Thoracic aorta (tissue), 2 donors: ENCODE data around the gene TMEM270. TPM values are rescaled to one million over a fixed set of nuclear protein-coding genes. Genes with fewer than 3 reads are reported as not detected.
"Not testable (repeated sequence)": the region's sequence is repeated elsewhere in the genome, so short reads cannot be mapped to it uniquely, and the experiment has no call there.

Experiments
- ATAC-seq: fragments of 150-250 bp; one replicate; pipeline ENCODE4 v1.8.0; 2017; ENCODE audit warnings: low read depth; ENCODE audit not compliant: insufficient number of reproducible peaks, low FRiP score
- DNase-seq: peaks from one replicate; pipeline ENCODE4 v3.0.0-alpha.2; 2020; ENCODE audit warnings: low spot score
- H3K27ac ChIP-seq, 2 donors: fragments of 200-600 bp; sonication (generic); 1 replicate in 1 of 2; 2 replicates in 1 of 2; pipeline ENCODE4 v1.5.1; 2016; ENCODE audit warnings: mild to moderate bottlenecking in 2 of 2, moderate library complexity in 2 of 2
- H3K27me3 ChIP-seq: fragments of 200-600 bp; sonication (generic); replicated peaks from 2 replicates; pipeline ENCODE4 v1.6.0; 2016; ENCODE audit warnings: mild to moderate bottlenecking; ENCODE audit not compliant: insufficient read depth
- H3K36me3 ChIP-seq: fragments of 200-600 bp; sonication (generic); one replicate; pipeline ENCODE4 v1.5.1; 2016
- H3K4me1 ChIP-seq, 2 donors: fragments of 200-600 bp; sonication (generic); 1 replicate in 1 of 2; 2 replicates in 1 of 2; pipeline versions ENCODE4 v1.5.1 to v1.6.0; 2016; ENCODE audit warnings: low read depth in 2 of 2, mild to moderate bottlenecking in 1 of 2; ENCODE audit not compliant: control insufficient read depth in 1 of 2
- H3K4me3 ChIP-seq: fragments of 200-600 bp; sonication (generic); 2 replicates; pipeline ENCODE4 v1.5.1; 2016; ENCODE audit warnings: mild to moderate bottlenecking
- H3K9me3 ChIP-seq: fragments of 200-600 bp; sonication (generic); 2 replicates; pipeline ENCODE4 v1.5.1; 2016
- total RNA-seq, 2 donors: library from RNA; depleted of rRNA; stranded (reverse); fragments of >200 nt; gene quantifications; one replicate each; pipeline versions ENCODE4 v1.1.0 to v1.2.3, GENCODE V29; 2016
- TF ChIP-seq, protein P1 (sequence below): fragments of 200-600 bp; sonication (generic); IDR thresholded peaks from one replicate; pipeline ENCODE4 v1.5.1; 2019; ENCODE audit warnings: antibody characterized with exemption

TMEM270 gene
- total RNA-seq, 2 donors from 2014 or later, result not detected

DNA sequence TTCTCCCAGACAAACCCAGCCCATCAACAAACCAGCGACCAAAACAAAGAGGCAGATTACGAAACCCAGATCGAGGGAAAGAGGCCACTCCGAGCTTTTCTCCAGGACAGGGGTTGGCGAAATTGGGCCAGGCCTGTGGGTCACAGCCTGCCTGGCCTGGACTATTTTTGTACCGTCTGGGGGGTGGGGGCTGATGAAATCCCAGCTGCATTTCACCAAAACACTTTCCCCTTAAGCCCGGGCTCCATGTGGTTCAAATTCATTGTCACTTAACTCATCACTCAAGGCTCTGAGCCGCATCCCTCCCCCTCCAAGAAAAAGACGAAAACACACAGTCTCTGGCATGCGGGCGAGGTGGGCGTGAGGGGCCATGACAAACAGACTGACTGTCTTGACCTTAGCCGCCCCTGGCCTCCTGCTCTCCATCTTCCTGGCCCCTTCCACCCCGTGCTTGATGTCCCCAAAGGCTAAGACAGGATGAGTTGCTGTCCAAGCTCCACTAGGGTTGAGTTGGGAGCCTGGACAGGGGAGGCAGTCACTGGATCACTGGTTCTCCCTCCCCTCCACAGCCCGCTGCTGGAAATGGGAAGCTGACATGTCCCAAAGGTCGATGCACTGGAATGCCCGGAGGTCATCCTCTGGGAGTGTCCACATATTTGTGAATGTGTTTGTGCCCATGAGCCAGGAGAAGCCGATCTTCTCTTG is 19.2 kb downstream of the TMEM270 start:
- peaks cover 31 to 57% of the 10 kb centered on the region in 2 donors for H3K4me1 ChIP-seq
- H3K9me3 ChIP-seq, result no peaks in the 10 kb centered on the region
- TF ChIP-seq, protein P1, sequence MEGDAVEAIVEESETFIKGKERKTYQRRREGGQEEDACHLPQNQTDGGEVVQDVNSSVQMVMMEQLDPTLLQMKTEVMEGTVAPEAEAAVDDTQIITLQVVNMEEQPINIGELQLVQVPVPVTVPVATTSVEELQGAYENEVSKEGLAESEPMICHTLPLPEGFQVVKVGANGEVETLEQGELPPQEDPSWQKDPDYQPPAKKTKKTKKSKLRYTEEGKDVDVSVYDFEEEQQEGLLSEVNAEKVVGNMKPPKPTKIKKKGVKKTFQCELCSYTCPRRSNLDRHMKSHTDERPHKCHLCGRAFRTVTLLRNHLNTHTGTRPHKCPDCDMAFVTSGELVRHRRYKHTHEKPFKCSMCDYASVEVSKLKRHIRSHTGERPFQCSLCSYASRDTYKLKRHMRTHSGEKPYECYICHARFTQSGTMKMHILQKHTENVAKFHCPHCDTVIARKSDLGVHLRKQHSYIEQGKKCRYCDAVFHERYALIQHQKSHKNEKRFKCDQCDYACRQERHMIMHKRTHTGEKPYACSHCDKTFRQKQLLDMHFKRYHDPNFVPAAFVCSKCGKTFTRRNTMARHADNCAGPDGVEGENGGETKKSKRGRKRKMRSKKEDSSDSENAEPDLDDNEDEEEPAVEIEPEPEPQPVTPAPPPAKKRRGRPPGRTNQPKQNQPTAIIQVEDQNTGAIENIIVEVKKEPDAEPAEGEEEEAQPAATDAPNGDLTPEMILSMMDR, result no peak
- no peaks in the 10 kb centered on the region for H3K27me3 ChIP-seq
- ATAC-seq (peak; percentile 61), DNase-seq (no peak)
- peak overlapping the region; percentile 37 for H3K4me3 ChIP-seq
- no peaks in the 10 kb centered on the region for H3K36me3 ChIP-seq
- peak overlapping the region; percentile 89 to 92 for H3K27ac ChIP-seq

DNA sequence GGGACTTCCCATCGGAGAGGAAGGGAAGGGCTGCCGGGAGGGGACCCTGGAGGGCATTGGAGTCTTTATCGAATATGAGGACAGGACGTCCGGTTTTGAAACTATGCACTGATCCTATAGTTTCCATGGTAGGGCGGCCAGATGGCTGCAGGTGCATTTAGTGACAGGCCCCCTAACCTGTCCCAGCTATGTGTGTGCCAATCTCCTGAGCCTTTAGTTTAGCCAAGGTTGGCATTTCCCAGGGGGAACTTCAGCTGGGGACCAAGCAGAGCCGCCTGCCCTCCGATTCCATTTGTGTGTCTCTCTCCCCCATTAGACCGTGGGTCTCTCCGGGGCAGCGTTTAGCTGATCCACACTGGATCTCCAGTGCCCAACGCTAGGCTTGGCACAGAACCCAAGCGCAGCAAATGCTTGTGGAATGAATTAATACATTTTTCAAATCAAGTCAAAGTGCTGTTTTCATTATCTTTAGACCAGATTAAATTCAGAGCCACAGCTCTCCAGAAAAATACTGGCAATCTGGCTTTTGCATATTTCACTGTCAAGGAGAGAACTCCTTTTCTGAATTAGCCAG is 19.9 kb downstream of the TMEM270 start:
- H3K36me3 ChIP-seq, result no peaks in the 10 kb centered on the region
- H3K27ac ChIP-seq, result peak overlapping the region; percentile 89 to 92
- no peaks in the 10 kb centered on the region for H3K9me3 ChIP-seq
- H3K4me3 ChIP-seq, result peak overlapping the region; percentile 37
- H3K27me3 ChIP-seq, result no peaks in the 10 kb centered on the region
- TF ChIP-seq, protein P1, result peak; percentile 7
- DNase-seq (no peak), ATAC-seq (no peak)
- peaks cover 35 to 64% of the 10 kb centered on the region in 2 donors for H3K4me1 ChIP-seq

- DNase-seq, result no peak
- H3K9me3 ChIP-seq, result no peaks in the 10 kb centered on the region
- no peaks in the 10 kb centered on the region for H3K36me3 ChIP-seq
- ATAC-seq, result no peak
- TF ChIP-seq, protein P1, result no peak
- peak overlapping the region; percentile 37 for H3K4me3 ChIP-seq
- peak overlapping the region; percentile 89 to 92 for H3K27ac ChIP-seq
- H3K27me3 ChIP-seq, result no peaks in the 10 kb centered on the region
- H3K4me1 ChIP-seq, result peaks cover 41 to 70% of the 10 kb centered on the region in 2 donors
Measured at GRCh38 chr7:73881352-73882046, 20.5 kb downstream of the TMEM270 start.

- H3K36me3 ChIP-seq, result no peaks in the 10 kb centered on the region
- no peak for ATAC-seq
- no peak for DNase-seq
- H3K4me3 ChIP-seq, result no peak overlapping the region
- peaks cover 46 to 70% of the 10 kb centered on the region in 2 donors for H3K4me1 ChIP-seq
- peak overlapping the region; percentile 89 to 92 for H3K27ac ChIP-seq
- H3K27me3 ChIP-seq, result no peaks in the 10 kb centered on the region
- H3K9me3 ChIP-seq, result no peaks in the 10 kb centered on the region
- TF ChIP-seq, protein P1, result no peak
Measured at GRCh38 chr7:73882047-73882402, 21.1 kb downstream of the TMEM270 start.

DNA sequence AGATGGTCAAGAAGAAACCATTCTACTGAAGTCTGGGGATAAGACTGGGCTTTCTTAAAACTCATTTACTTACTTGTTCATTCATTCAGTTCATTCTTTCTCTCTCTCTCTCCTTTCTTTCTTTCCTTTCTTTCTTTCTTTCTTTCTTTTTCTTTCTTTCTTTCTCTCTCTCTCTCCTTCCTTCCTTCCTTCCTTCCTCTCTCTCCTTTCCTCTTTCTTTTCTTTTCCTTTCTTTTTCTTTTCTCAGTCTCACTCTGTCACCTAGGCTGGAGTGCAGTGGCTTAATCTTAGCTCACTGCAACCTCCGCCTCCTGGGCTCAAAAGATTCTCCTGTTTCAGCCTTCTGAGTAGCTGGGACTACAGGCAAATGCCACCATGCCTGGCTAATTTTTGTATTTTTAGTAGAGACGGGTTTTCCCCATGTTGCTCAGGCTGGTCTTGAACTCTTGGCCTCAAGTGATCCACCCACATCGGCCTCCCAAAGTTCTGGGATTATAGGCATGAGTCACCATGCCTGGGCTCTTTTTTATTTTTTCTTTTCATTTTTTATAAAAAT is 24.0 kb downstream of the TMEM270 start:
- H3K9me3 ChIP-seq, H3K27me3 ChIP-seq, H3K36me3 ChIP-seq, ATAC-seq, H3K4me3 ChIP-seq, DNase-seq: not testable (repeated sequence)
- H3K27ac ChIP-seq, result peak overlapping the region; percentile 62 to 83
- peaks cover 41 to 58% of the 10 kb centered on the region in 2 donors for H3K4me1 ChIP-seq
